Esophagus muscularis mucosa (tissue), 4 donors: ENCODE results near the gene CYTH1. TPM values are rescaled to one million over a fixed set of nuclear protein-coding genes. Genes with fewer than 3 reads are reported as not detected.
A peak's percentile ranks its signal among the peaks of the same experiment; 100 is the strongest.

Experiments used
- DNase-seq: peaks from one replicate; pipeline ENCODE4 v3.0.0-alpha.2; 2017; ENCODE audit errors: extremely low spot score
- H3K27ac ChIP-seq, 4 donors: fragments of 200-600 bp; sonication (generic); replicated peaks in 1 of 4; 1 replicate in 3 of 4; 2 replicates in 1 of 4; pipeline ENCODE4 v1.5.1; 2016 to 2019; ENCODE audit warnings: mild to moderate bottlenecking in 1 of 4
- H3K27me3 ChIP-seq, 4 donors: fragments of 200-600 bp; sonication (generic); one replicate each; pipeline versions ENCODE4 v1.5.1 to v1.6.0; 2016 to 2019
- H3K36me3 ChIP-seq, 4 donors: fragments of 200-600 bp; sonication (generic); one replicate each; pipeline ENCODE4 v1.5.1; 2016 to 2019
- H3K4me1 ChIP-seq, 4 donors: fragments of 200-600 bp; sonication (generic); one replicate each; pipeline ENCODE4 v1.5.1; 2016 to 2019
- H3K4me3 ChIP-seq, 4 donors: fragments of 200-600 bp; sonication (generic); 1 replicate in 2 of 4; 2 replicates in 2 of 4; pipeline ENCODE4 v1.5.1; 2016 to 2019; ENCODE audit warnings: mild to moderate bottlenecking in 4 of 4, moderate library complexity in 1 of 4
- H3K9me3 ChIP-seq, 4 donors: fragments of 200-600 bp; sonication (generic); 1 replicate in 3 of 4; 2 replicates in 1 of 4; pipeline ENCODE4 v1.5.1; 2016 to 2019
- EP300 ChIP-seq: sonication (generic); formaldehyde crosslinking; IDR thresholded peaks from one replicate; pipeline ENCODE4 v1.6.1; 2017; ENCODE audit warnings: antibody characterized with exemption
- POLR2A ChIP-seq: fragments of 450-650 bp; IDR thresholded peaks from one replicate; pipeline ENCODE4 v1.6.1; 2017; ENCODE audit warnings: antibody characterized with exemption, moderate library complexity, mild to moderate bottlenecking, low read depth
- POLR2AphosphoS5 ChIP-seq, 2 donors: sonication (generic); formaldehyde crosslinking; IDR thresholded peaks; one replicate each; pipeline ENCODE4 v1.6.1; 2017; ENCODE audit warnings: antibody characterized with exemption in 2 of 2
- WGBS: methylation state at CpG from one replicate; pipeline ENCODE4 v1.1.5; 2018; 5-methylcytosine and 5-hydroxymethylcytosine counted together
- intact Hi-C: fragments of 100-400 bp; cut with DNase I; formaldehyde crosslinking; loops from one replicate; pipeline ENCODE4 v1.15.1; 2023
- total RNA-seq, 4 donors: library from RNA; depleted of rRNA; stranded (reverse); fragments of >200 nt; gene quantifications; one replicate each; pipeline versions ENCODE4 v1.1.0 to v1.2.1, GENCODE V29; 2016
- TF ChIP-seq, protein P1 (sequence below), 3 experiments: fragments of 200-600 bp in 2 of 3; fragments of 450-650 bp in 1 of 3; sonication (generic) in 2 of 3; IDR thresholded peaks; one replicate each; pipeline ENCODE4 v1.5.1; 2017 to 2019; ENCODE audit warnings: antibody characterized with exemption in 3 of 3, mild to moderate bottlenecking in 2 of 3, moderate library complexity in 1 of 3

The CYTH1 gene
- total RNA-seq, 4 donors from 2014 or later = 25.7 to 39.4 (median 35.7) TPM

DNA sequence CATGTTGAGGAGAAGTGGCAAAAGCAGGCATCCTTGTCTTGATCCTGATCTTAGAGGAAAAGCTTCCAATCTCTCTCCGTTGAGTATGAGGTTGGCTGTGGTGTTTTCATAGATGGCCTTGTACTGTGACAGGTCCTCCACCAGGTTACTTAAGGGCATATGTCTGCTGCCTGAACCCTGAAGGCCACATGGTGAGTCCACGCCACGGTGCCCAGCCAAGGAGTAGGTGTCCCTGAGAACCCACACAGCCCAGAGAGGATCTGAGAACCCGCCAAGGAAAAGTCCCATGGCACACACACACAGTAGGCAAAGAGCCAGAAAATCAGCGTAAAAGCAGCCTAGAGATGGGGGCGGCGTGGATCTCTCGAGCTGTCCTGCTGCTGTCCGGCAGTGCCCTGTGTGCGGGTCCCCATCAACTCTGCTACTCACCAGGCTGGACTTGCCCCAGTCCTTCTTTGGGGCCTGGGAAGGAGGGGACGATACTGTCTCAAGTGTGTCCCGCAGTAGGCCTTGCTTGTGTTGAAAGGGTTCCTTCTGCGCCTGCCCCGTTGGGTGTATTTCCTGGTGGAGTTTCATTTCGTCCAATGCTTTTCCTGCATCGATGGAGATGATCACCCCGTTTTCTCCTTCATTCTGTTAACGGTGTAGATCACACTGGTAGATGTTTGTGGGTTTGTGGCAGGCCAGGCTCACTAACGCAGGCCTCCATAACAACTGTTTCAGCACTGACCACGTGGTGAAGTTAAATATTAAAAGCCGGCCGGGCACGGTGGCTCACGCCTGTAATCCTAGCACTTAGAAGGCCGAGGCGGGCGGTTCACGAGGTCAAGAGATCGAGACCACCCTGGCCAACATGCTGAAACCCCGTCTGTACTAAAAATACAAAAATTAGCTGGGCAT, 114.1 kb downstream of the CYTH1 start:
- TF ChIP-seq POLR2AphosphoS5 (IDR thresholded peaks at IDR 0.05) (no peak), EP300 (no peak), POLR2A (no peak)
- TF ChIP-seq, protein P1, sequence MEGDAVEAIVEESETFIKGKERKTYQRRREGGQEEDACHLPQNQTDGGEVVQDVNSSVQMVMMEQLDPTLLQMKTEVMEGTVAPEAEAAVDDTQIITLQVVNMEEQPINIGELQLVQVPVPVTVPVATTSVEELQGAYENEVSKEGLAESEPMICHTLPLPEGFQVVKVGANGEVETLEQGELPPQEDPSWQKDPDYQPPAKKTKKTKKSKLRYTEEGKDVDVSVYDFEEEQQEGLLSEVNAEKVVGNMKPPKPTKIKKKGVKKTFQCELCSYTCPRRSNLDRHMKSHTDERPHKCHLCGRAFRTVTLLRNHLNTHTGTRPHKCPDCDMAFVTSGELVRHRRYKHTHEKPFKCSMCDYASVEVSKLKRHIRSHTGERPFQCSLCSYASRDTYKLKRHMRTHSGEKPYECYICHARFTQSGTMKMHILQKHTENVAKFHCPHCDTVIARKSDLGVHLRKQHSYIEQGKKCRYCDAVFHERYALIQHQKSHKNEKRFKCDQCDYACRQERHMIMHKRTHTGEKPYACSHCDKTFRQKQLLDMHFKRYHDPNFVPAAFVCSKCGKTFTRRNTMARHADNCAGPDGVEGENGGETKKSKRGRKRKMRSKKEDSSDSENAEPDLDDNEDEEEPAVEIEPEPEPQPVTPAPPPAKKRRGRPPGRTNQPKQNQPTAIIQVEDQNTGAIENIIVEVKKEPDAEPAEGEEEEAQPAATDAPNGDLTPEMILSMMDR (IDR thresholded peaks at IDR 0.05) = no peak
- WGBS = 96% methylated on average over 30 of the region's 30 CpGs
- no peak for DNase-seq
- Histone ChIP-seq H3K4me3 (no peak overlapping the region), H3K27me3 (no peaks in the 10 kb centered on the region), H3K27ac (no peak overlapping the region), H3K36me3 (peaks cover 0 to 13% (median 1%) of the 10 kb centered on the region in 4 donors), H3K4me1 (peaks cover 21 to 28% (median 23%) of the 10 kb centered on the region in 4 donors), H3K9me3 (no peaks in the 10 kb centered on the region)
- intact Hi-C loops = no loop called here

DNA sequence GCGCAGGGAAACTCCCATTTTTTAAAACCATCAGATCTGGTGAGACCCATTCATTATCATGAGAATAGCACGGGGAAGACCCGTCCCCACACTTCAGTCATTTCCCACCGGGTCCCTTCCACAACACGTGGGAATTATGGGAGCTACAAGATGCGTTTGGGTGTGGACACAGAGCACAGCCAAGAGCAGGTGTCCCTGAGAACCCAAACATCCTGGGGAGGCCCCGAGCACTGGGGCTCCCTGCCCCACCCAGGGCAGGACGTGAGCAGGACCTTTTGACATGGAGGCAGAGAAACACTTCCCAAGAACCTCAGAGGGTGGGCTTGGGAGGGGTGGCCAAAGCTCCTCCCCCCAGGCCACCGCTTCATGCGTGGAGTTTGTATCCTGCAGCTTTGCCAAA, 115.0 kb downstream of the CYTH1 start:
- intact Hi-C loops = no loop called here
- H3K27ac ChIP-seq = no peak overlapping the region
- H3K4me3 ChIP-seq = no peak overlapping the region
- no peak for TF ChIP-seq POLR2AphosphoS5 (IDR thresholded peaks at IDR 0.05)
- TF ChIP-seq EP300 = no peak
- TF ChIP-seq, protein P1 (IDR thresholded peaks at IDR 0.05) = no peak
- no peak for TF ChIP-seq POLR2A
- whole genome bisulfite sequencing = 81% methylated on average over 10 of the region's 10 CpGs
- no peaks in the 10 kb centered on the region for H3K9me3 ChIP-seq
- no peak for DNase-seq
- H3K4me1 ChIP-seq = peaks cover 21 to 28% (median 23%) of the 10 kb centered on the region in 4 donors
- no peaks in the 10 kb centered on the region for H3K27me3 ChIP-seq
- peaks cover 0 to 4% (median 0%) of the 10 kb centered on the region in 4 donors for H3K36me3 ChIP-seq

DNA sequence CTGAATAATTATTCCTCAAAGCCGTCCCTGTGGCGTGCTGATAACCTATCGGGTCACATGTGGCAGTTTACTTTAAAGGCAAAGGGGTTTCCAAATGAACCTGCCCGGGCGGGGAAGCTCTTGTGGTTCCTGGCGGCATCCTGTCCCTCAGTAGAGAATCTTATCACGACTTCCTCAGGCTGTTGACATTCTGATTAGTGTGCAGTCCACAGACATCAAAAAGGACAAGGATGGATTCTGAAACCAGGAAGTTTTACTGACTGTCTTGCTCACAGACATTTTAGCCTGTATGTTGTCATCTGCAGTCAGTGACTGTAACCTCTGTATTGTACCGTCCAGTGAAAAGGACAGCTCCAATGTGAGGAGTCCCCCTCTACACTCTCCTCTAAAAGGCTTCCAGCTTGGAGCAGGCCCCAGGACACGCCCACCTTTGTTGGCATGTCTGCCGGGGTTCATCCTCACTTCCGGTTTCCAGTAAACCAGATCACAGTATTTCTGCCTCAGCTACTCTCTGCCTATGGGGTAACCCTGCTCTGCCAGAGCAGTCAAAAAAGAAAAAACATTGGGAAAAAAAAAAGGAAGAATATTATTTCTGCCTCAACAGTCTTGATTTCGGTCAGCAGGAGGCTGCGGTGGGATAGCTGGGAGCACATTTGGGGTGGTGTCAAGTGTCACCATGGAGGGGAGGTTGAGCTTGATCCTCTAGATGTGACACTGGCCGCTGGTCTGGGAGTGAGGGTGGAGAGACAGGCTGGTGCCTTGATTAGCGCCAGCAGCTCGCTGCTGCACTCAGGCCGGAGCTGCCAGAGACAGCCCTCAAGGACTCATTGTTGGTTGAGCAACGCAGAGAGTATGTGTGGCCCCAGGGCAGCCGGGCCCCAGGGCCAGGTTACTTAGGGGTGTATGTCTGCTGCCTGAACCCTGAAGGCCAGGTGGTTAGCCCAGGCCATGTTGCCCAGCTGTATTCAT, 115.8 kb downstream of the CYTH1 start:
- Histone ChIP-seq H3K9me3 (no peaks in the 10 kb centered on the region), H3K36me3 (no peaks in the 10 kb centered on the region), H3K4me1 (peaks cover 21 to 28% (median 23%) of the 10 kb centered on the region in 4 donors), H3K27ac (peak overlapping the region in 3 of 4 donors; percentile 8 to 47 (median 23)), H3K27me3 (no peaks in the 10 kb centered on the region), H3K4me3 (no peak overlapping the region)
- TF ChIP-seq EP300 (no peak), POLR2A (no peak), POLR2AphosphoS5 (IDR thresholded peaks at IDR 0.05) (no peak)
- TF ChIP-seq, protein P1 (IDR thresholded peaks at IDR 0.05) = no peak
- intact Hi-C loops = no loop called here
- DNase-seq = no peak
- 61% methylated on average over 17 of the region's 19 CpGs for WGBS

DNA sequence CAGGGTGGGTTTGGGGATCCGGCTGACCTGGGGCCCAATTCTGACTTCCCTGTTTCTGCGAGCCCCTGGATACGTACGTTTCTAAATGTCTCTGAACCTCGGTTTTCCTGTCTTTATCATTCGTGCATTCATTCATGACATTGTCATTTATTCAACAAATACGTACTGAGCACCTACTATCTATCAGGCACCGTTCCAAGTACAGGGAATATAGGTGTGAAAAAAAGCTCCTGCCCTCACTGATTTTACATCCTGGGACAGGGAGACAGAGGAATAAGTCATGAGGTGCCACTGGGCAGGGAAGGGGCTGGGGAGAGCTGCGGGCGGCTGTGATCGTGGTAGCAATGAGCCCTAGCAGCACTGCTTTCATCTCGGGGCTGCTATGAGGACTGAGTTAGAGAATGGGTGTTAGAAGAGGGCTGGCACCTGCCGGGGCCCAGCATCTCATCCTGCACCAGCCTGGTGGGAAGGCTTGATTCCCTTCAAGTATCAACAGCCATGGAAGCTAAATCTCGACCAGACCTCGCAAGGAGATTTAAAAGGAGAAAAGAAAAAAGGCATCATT, 116.6 kb downstream of the CYTH1 start:
- Histone ChIP-seq H3K36me3 (no peaks in the 10 kb centered on the region), H3K27ac (peak overlapping the region in 2 of 4 donors; percentile 22 to 23), H3K9me3 (no peaks in the 10 kb centered on the region), H3K27me3 (no peaks in the 10 kb centered on the region), H3K4me1 (peaks cover 21 to 28% (median 23%) of the 10 kb centered on the region in 4 donors), H3K4me3 (no peak overlapping the region)
- TF ChIP-seq, protein P1 (IDR thresholded peaks at IDR 0.05) = no peak
- TF ChIP-seq POLR2AphosphoS5 (IDR thresholded peaks at IDR 0.05) (no peak), POLR2A (no peak), EP300 (no peak)
- no peak for DNase-seq
- WGBS = 62% methylated on average over 15 of the region's 15 CpGs
- intact Hi-C loops = no loop called here
